ENCODE measurements around the gene OR10A6. TPM values are rescaled to one million over a fixed set of nuclear protein-coding genes. Genes with fewer than 3 reads are reported as not detected.

Gene OR10A6
- total RNA-seq, 4 donors from 2014 or later: not detected

DNA sequence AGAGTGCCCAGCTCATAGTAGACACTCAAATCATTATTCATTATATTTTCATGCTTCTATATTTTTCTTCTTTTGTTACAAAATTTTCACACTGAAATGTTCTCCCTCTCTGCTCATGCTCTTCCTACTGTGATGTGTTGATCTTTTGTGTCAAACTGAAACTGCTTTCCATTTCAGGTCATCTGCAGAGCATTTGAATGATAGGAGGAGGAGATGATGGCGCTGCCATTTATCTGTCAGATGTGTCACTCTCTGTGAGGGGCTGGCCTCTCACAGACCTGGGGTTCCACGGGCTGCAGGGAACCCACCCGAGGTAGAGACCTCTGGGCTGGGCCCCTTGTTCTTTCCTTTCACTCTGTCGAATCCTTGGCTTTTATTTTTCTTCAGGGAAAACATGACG is 41.1 kb downstream of the OR10A6 start:
- no peaks in the 10 kb centered on the region for H3K27me3 ChIP-seq
- no peak for DNase-seq
- no peak overlapping the region for H3K4me3 ChIP-seq
- TF ChIP-seq, protein P1, sequence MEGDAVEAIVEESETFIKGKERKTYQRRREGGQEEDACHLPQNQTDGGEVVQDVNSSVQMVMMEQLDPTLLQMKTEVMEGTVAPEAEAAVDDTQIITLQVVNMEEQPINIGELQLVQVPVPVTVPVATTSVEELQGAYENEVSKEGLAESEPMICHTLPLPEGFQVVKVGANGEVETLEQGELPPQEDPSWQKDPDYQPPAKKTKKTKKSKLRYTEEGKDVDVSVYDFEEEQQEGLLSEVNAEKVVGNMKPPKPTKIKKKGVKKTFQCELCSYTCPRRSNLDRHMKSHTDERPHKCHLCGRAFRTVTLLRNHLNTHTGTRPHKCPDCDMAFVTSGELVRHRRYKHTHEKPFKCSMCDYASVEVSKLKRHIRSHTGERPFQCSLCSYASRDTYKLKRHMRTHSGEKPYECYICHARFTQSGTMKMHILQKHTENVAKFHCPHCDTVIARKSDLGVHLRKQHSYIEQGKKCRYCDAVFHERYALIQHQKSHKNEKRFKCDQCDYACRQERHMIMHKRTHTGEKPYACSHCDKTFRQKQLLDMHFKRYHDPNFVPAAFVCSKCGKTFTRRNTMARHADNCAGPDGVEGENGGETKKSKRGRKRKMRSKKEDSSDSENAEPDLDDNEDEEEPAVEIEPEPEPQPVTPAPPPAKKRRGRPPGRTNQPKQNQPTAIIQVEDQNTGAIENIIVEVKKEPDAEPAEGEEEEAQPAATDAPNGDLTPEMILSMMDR (IDR thresholded peaks at IDR 0.05): no peak
- no peak for TF ChIP-seq POLR2A (IDR thresholded peaks at IDR 0.05)
- H3K4me1 ChIP-seq: no peaks in the 10 kb centered on the region
- H3K27ac ChIP-seq: no peak overlapping the region
- H3K36me3 ChIP-seq: no peaks in the 10 kb centered on the region
- no peaks in the 10 kb centered on the region for H3K9me3 ChIP-seq
- intact Hi-C loops (cut with DNase I; ENCODE audit: low total_unique reads): no loop called here

DNA sequence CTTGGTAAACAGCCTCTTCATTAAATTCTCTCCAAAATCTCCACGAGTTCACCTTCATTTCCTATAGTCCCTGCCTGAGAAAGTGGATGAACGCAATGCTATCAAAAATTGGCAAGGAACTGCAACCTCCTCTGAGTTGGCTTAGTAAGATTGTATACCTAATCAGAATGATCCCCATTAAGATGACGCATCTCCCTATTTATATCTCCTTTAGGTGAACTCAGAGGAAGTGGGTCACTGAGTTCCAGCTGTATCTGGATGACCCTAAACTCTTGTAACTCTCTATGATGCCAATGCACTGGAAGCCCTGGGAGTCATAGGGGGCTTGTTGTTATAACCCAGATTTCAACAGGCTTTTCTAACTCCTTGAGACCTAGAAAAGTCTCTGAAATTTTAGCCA is 48.2 kb downstream of the OR10A6 start:
- DNase-seq: no peak
- Histone ChIP-seq H3K9me3 (no peaks in the 10 kb centered on the region), H3K27ac (no peak overlapping the region), H3K4me3 (no peak overlapping the region), H3K4me1 (no peaks in the 10 kb centered on the region), H3K27me3 (no peaks in the 10 kb centered on the region), H3K36me3 (no peaks in the 10 kb centered on the region)
- intact Hi-C loops (cut with DNase I; ENCODE audit: low total_unique reads): no loop called here
- TF ChIP-seq, protein P1 (IDR thresholded peaks at IDR 0.05): no peak
- no peak for TF ChIP-seq POLR2A (IDR thresholded peaks at IDR 0.05)

Small RNA genes within 50 kb of the gene (small RNA-seq; reads per million reads assigned to genes)
- gene COX6CP5 (not detected), gene RNU6-943P (not detected)

Other genes starting within 250 kb of the OR10A6 start
- under 1 TPM in 1 of 4 donors, not detected in 3; 0.21 TPM for gene OVCH2, start 224.8 kb downstream of the OR10A6 start, total RNA-seq
- gene OR5P2, start 134.3 kb downstream of the OR10A6 start, total RNA-seq: not detected
- not detected for gene OR5P3, start 100.4 kb downstream of the OR10A6 start, total RNA-seq
- gene OR10A3, start 10.4 kb upstream of the OR10A6 start, total RNA-seq: not detected
- not detected for gene NLRP10, start 34.2 kb upstream of the OR10A6 start, total RNA-seq
- gene EIF3F, start 56.1 kb upstream of the OR10A6 start, total RNA-seq: 100 to 1,000 TPM in 3 of 4 donors, 10 to 100 TPM in 1; 97.9 to 261 (median 213) TPM
- 10 to 100 TPM; 12.6 to 57.4 (median 37.8) TPM for gene TUB, start 149.9 kb upstream of the OR10A6 start, total RNA-seq
- 10 to 100 TPM in 2 of 4 donors, 1 to 10 TPM in 2; 7.9 to 28.4 (median 18.5) TPM for gene RIC3, start 237.8 kb upstream of the OR10A6 start, total RNA-seq

Data from uterus (tissue), 4 donors.